Naive thymus-derived CD4-positive, alpha-beta T cell (primary cell): ENCODE data around the gene EXOC3. TPM values are rescaled to one million over a fixed set of nuclear protein-coding genes. Genes with fewer than 3 reads are reported as not detected.
"Not testable (repeated sequence)": the region's sequence is repeated elsewhere in the genome, so short reads cannot be mapped to it uniquely, and the experiment has no call there.

Experiments used
- ATAC-seq: fragments of 150-1000 bp; cut with Tn5 transposase; 2 replicates; pipeline ENCODE4 v1.10.0; 2021; ENCODE audit warnings: mild to moderate bottlenecking, moderate library complexity
- CTCF ChIA-PET: fragments of 350-600 bp; sonication (Branson Sonifier 250); formaldehyde crosslinking; loops from one replicate; lab custom pipeline; 2021; ENCODE audit warnings: antibody characterized with exemption; lab: Charles Lee
- POLR2A ChIA-PET: fragments of 350-600 bp; sonication (Branson Sonifier 250); formaldehyde crosslinking; loops from one replicate; lab custom pipeline; 2021; ENCODE audit warnings: antibody characterized with exemption, inconsistent platforms; lab: Charles Lee
- DNase-seq, 9 donors: peaks; one replicate each; pipeline versions ENCODE4 v3.0.0 to v3.0.0-alpha.2; 2020 to 2022; ENCODE audit warnings: mixed read lengths in 1 of 9
- H3K27ac ChIP-seq: one replicate; pipeline ENCODE4 v1.7.0; 2013; ENCODE audit warnings: mild to moderate bottlenecking, low read depth, low read length, moderate library complexity
- H3K27me3 ChIP-seq, 2 donors: one replicate each; pipeline ENCODE4 v1.7.0; 2013; ENCODE audit warnings: low read length in 2 of 2, mild to moderate bottlenecking in 2 of 2, moderate library complexity in 2 of 2; ENCODE audit not compliant: control insufficient read depth in 2 of 2, insufficient read depth in 2 of 2
- H3K36me3 ChIP-seq, 3 experiments: 1 replicate in 2 of 3; 2 replicates in 1 of 3; pipeline ENCODE4 v1.7.0; 2013; ENCODE audit warnings: low read length in 3 of 3, mild to moderate bottlenecking in 3 of 3, moderate library complexity in 1 of 3; ENCODE audit not compliant: insufficient read depth in 3 of 3, control insufficient read depth in 2 of 3
- H3K4me1 ChIP-seq, 2 donors: one replicate each; pipeline ENCODE4 v1.7.0; 2013; ENCODE audit warnings: low read length in 2 of 2, mild to moderate bottlenecking in 2 of 2, moderate library complexity in 1 of 2; ENCODE audit not compliant: control insufficient read depth in 2 of 2, insufficient read depth in 2 of 2
- H3K4me3 ChIP-seq: 2 replicates; pipeline ENCODE4 v1.7.0; 2013; ENCODE audit warnings: mild to moderate bottlenecking, low read length
- H3K9me3 ChIP-seq, 3 experiments: 1 replicate in 2 of 3; 2 replicates in 1 of 3; pipeline ENCODE4 v1.7.0; 2013; ENCODE audit warnings: low read length in 3 of 3; ENCODE audit not compliant: control insufficient read depth in 2 of 3
- H3K27ac Mint-ChIP-seq, 9 donors: one replicate each; pipeline ENCODE4 v1.8.0; 2020 to 2022; ENCODE audit warnings: mixed read lengths in 9 of 9, mild to moderate bottlenecking in 8 of 9, moderate library complexity in 5 of 9, inconsistent platforms in 2 of 9
- H3K27me3 Mint-ChIP-seq, 5 donors: one replicate each; pipeline ENCODE4 v1.8.0; 2021 to 2022; ENCODE audit warnings: mixed read lengths in 5 of 5, mild to moderate bottlenecking in 1 of 5
- H3K36me3 Mint-ChIP-seq, 5 donors: one replicate each; pipeline ENCODE4 v1.8.0; 2020 to 2022; ENCODE audit warnings: mixed read lengths in 5 of 5, mild to moderate bottlenecking in 3 of 5, inconsistent platforms in 1 of 5
- H3K4me1 Mint-ChIP-seq, 7 donors: one replicate each; pipeline ENCODE4 v1.8.0; 2020 to 2022; ENCODE audit warnings: mixed read lengths in 7 of 7, mild to moderate bottlenecking in 3 of 7, inconsistent platforms in 1 of 7
- H3K4me3 Mint-ChIP-seq, 10 donors: one replicate each; pipeline ENCODE4 v1.8.0; 2020 to 2022; ENCODE audit warnings: mild to moderate bottlenecking in 10 of 10, mixed read lengths in 10 of 10, moderate library complexity in 6 of 10, inconsistent platforms in 2 of 10
- H3K9me3 Mint-ChIP-seq, 11 donors: one replicate each; pipeline ENCODE4 v1.8.0; 2020 to 2022; ENCODE audit warnings: mixed read lengths in 11 of 11, mild to moderate bottlenecking in 4 of 11, inconsistent platforms in 1 of 11, moderate library complexity in 1 of 11
- intact Hi-C, 2 donors: fragments of 100-400 bp; cut with micrococcal nuclease; formaldehyde crosslinking; loops; one replicate each; pipeline ENCODE4 v1.15.1; 2023
- polyA plus RNA-seq, 2 donors: library from polyadenylated mRNA; unstranded; fragments of 300-500 nt; fragmentation: Illumina TruSeq; gene quantifications; one replicate each; pipeline ENCODE4 v1.2.3, GENCODE V29; 2021
- total RNA-seq, 6 experiments: library from RNA in 5 of 6; stranded (reverse) in 5 of 6; gene quantifications; 1 replicate in 5 of 6; 2 replicates in 1 of 6; pipeline ENCODE4 v1.2.3 and lab custom pipeline; 2021 to 2026

Gene EXOC3
- total and polyA plus RNA-seq, 7 experiments from 2014 or later, result 44.3 to 105 (median 89.3) TPM

GRCh38 chr5:507986-508575, 65.1 kb downstream of the EXOC3 start:
- H3K4me3 Mint-ChIP-seq, H3K4me1 Mint-ChIP-seq, CTCF ChIA-PET, H3K27ac ChIP-seq, H3K9me3 ChIP-seq, H3K36me3 Mint-ChIP-seq, H3K27me3 Mint-ChIP-seq, H3K27ac Mint-ChIP-seq, ATAC-seq, intact Hi-C loops, POLR2A ChIA-PET, H3K4me1 ChIP-seq, H3K27me3 ChIP-seq, H3K4me3 ChIP-seq, DNase-seq, H3K9me3 Mint-ChIP-seq, H3K36me3 ChIP-seq: not testable (repeated sequence)

- intact Hi-C loops, result no loop called here
These were observed 66.7 kb downstream of the EXOC3 start for GRCh38 chr5:509611-510185.

GRCh38 chr5:510521-510920, 67.5 kb downstream of the EXOC3 start:
- ChIA-PET CTCF (no interaction called here), POLR2A (no interaction called here)
- ATAC-seq, result no peak
- peaks cover 0 to 5% (median 0%) of the 10 kb centered on the region in 5 donors for H3K27me3 Mint-ChIP-seq
- Histone ChIP-seq H3K27ac (no peak overlapping the region), H3K4me1 (no peaks in the 10 kb centered on the region), H3K36me3 (no peaks in the 10 kb centered on the region), H3K9me3 (no peaks in the 10 kb centered on the region), H3K27me3 (no peaks in the 10 kb centered on the region), H3K4me3 (no peak overlapping the region)
- no peaks in the 10 kb centered on the region for H3K36me3 Mint-ChIP-seq
- no peak for DNase-seq
- intact Hi-C loops, result no loop called here
- no peak overlapping the region for H3K27ac Mint-ChIP-seq
- no peaks in the 10 kb centered on the region for H3K4me1 Mint-ChIP-seq
- H3K9me3 Mint-ChIP-seq, result no peaks in the 10 kb centered on the region
- H3K4me3 Mint-ChIP-seq, result no peak overlapping the region

More at GRCh38 chr5:509611-510185, 66.7 kb downstream of the EXOC3 start:
- Histone ChIP-seq H3K4me1 (no peaks in the 10 kb centered on the region), H3K36me3 (no peaks in the 10 kb centered on the region), H3K4me3 (no peak overlapping the region), H3K27ac (no peak overlapping the region), H3K27me3 (no peaks in the 10 kb centered on the region), H3K9me3 (no peaks in the 10 kb centered on the region)
- Mint-ChIP-seq H3K4me3 (no peak overlapping the region), H3K4me1 (no peaks in the 10 kb centered on the region), H3K27ac (no peak overlapping the region), H3K9me3 (no peaks in the 10 kb centered on the region), H3K36me3 (no peaks in the 10 kb centered on the region), H3K27me3 (peaks cover 0 to 3% (median 0%) of the 10 kb centered on the region in 5 donors)
- CTCF ChIA-PET, result no interaction called here
- POLR2A ChIA-PET, result no interaction called here
- no peak for DNase-seq
- ATAC-seq, result no peak

- H3K36me3 ChIP-seq, result no peaks in the 10 kb centered on the region
- Mint-ChIP-seq H3K4me3 (no peak overlapping the region), H3K9me3 (peaks cover 0 to 1% (median 0%) of the 10 kb centered on the region in 11 donors), H3K4me1 (no peaks in the 10 kb centered on the region), H3K27me3 (peaks cover 0 to 10% (median 6%) of the 10 kb centered on the region in 5 donors), H3K27ac (no peak overlapping the region), H3K36me3 (no peaks in the 10 kb centered on the region)
- DNase-seq (no peak), ATAC-seq (no peak)
- no peaks in the 10 kb centered on the region for H3K9me3 ChIP-seq
- no peaks in the 10 kb centered on the region for H3K27me3 ChIP-seq
- no peaks in the 10 kb centered on the region for H3K4me1 ChIP-seq
- H3K4me3 ChIP-seq, result no peak overlapping the region
- no peak overlapping the region for H3K27ac ChIP-seq
- POLR2A ChIA-PET, result no interaction called here
- intact Hi-C loops, result no loop called here
- CTCF ChIA-PET, result no interaction called here
These were observed 68.5 kb downstream of the EXOC3 start for GRCh38 chr5:511476-511875.

- H3K27me3 ChIP-seq, result no peaks in the 10 kb centered on the region
- CTCF ChIA-PET, result no interaction called here
- Mint-ChIP-seq H3K27me3 (peaks cover 12 to 25% (median 16%) of the 10 kb centered on the region in 5 donors), H3K27ac (no peak overlapping the region), H3K36me3 (peaks cover 0 to 6% (median 0%) of the 10 kb centered on the region in 5 donors), H3K4me1 (peaks cover 0 to 2% (median 0%) of the 10 kb centered on the region in 7 donors), H3K4me3 (no peak overlapping the region), H3K9me3 (peaks cover 0 to 11% (median 0%) of the 10 kb centered on the region in 11 donors)
- no peaks in the 10 kb centered on the region for H3K36me3 ChIP-seq
- no peak for ATAC-seq
- H3K27ac ChIP-seq, result no peak overlapping the region
- POLR2A ChIA-PET, result no interaction called here
- H3K9me3 ChIP-seq, result no peaks in the 10 kb centered on the region
- intact Hi-C loops, result no loop called here
- H3K4me1 ChIP-seq, result no peaks in the 10 kb centered on the region
- no peak for DNase-seq
- no peak overlapping the region for H3K4me3 ChIP-seq
These were observed 70.5 kb downstream of the EXOC3 start for GRCh38 chr5:513216-514100.

- H3K36me3 Mint-ChIP-seq, result peaks cover 0 to 6% (median 0%) of the 10 kb centered on the region in 5 donors
- H3K4me3 ChIP-seq, result no peak overlapping the region
- H3K4me1 ChIP-seq, result no peaks in the 10 kb centered on the region
- H3K4me1 Mint-ChIP-seq, result peaks cover 0 to 2% (median 0%) of the 10 kb centered on the region in 7 donors
- H3K27me3 ChIP-seq, result no peaks in the 10 kb centered on the region
- peaks cover 12 to 28% (median 19%) of the 10 kb centered on the region in 5 donors for H3K27me3 Mint-ChIP-seq
- no peaks in the 10 kb centered on the region for H3K36me3 ChIP-seq
- H3K27ac Mint-ChIP-seq, result no peak overlapping the region
- intact Hi-C loops, result no loop called here
- ATAC-seq (no peak), DNase-seq (no peak)
- H3K27ac ChIP-seq, result no peak overlapping the region
- peaks cover 0 to 11% (median 0%) of the 10 kb centered on the region in 11 donors for H3K9me3 Mint-ChIP-seq
- POLR2A ChIA-PET, result no interaction called here
- no peak overlapping the region for H3K4me3 Mint-ChIP-seq
- H3K9me3 ChIP-seq, result no peaks in the 10 kb centered on the region
- CTCF ChIA-PET, result no interaction called here
These were observed 71.1 kb downstream of the EXOC3 start for GRCh38 chr5:514101-514485.
